Measurements from ENCODE around the gene ABHD15. TPM values are rescaled to one million over a fixed set of nuclear protein-coding genes. Genes with fewer than 3 reads are reported as not detected.
A peak's percentile ranks its signal among the peaks of the same experiment; 100 is the strongest.

The ABHD15 gene
- total RNA-seq, 1 donor from 2014 or later, result 11.6 TPM

GRCh38 chr17:29592850-29593551 is 26.2 kb upstream of the ABHD15 start, which contains the start of gene ANKRD13B:
ANKRD13B (plus strand) TSS chr17:29593132; CDS start chr17:29593622, 490 bp downstream.
- no peaks in the 10 kb centered on the region for H3K36me3 Mint-ChIP-seq
- peak within 1 kb of the TSS; percentile 90 for H3K4me3 Mint-ChIP-seq
- no peaks in the 10 kb centered on the region for H3K9me3 Mint-ChIP-seq
- H3K27ac Mint-ChIP-seq, result peak within 1 kb of the TSS; percentile 94
- DNase-seq (ENCODE audit: extremely low spot score, unreplicated experiment), result no peak
- TF ChIP-seq CTCF (conservative IDR thresholded peaks at IDR 0.05), result no peak
- H3K27me3 Mint-ChIP-seq, result no peaks in the 10 kb centered on the region
- H3K4me1 Mint-ChIP-seq (ENCODE audit: unreplicated experiment), result peaks cover 39% of the 10 kb centered on the region

GRCh38 chr17:29591737-29592608 is 25.1 kb upstream of the ABHD15 start:
- Mint-ChIP-seq H3K36me3 (no peaks in the 10 kb centered on the region), H3K4me3 (peak overlapping the region; percentile 90), H3K9me3 (no peaks in the 10 kb centered on the region), H3K27ac (peak overlapping the region; percentile 94), H3K27me3 (no peaks in the 10 kb centered on the region), H3K4me1 (ENCODE audit: unreplicated experiment) (peaks cover 28% of the 10 kb centered on the region)
- TF ChIP-seq CTCF (conservative IDR thresholded peaks at IDR 0.05), result peak; percentile 100
- peak; percentile 97 for DNase-seq (ENCODE audit: extremely low spot score, unreplicated experiment)

GRCh38 chr17:29591146-29591736 is 24.4 kb upstream of the ABHD15 start:
- Mint-ChIP-seq H3K27ac (peak overlapping the region; percentile 94), H3K27me3 (no peaks in the 10 kb centered on the region), H3K4me1 (ENCODE audit: unreplicated experiment) (peaks cover 27% of the 10 kb centered on the region), H3K4me3 (peak overlapping the region; percentile 90), H3K9me3 (no peaks in the 10 kb centered on the region), H3K36me3 (no peaks in the 10 kb centered on the region)
- no peak for TF ChIP-seq CTCF (conservative IDR thresholded peaks at IDR 0.05)
- DNase-seq (ENCODE audit: extremely low spot score, unreplicated experiment), result no peak

- Mint-ChIP-seq H3K27me3 (no peaks in the 10 kb centered on the region), H3K36me3 (no peaks in the 10 kb centered on the region), H3K4me3 (peak overlapping the region; percentile 90), H3K4me1 (ENCODE audit: unreplicated experiment) (peaks cover 27% of the 10 kb centered on the region), H3K9me3 (no peaks in the 10 kb centered on the region), H3K27ac (peak overlapping the region; percentile 94)
- TF ChIP-seq CTCF (conservative IDR thresholded peaks at IDR 0.05), result no peak
- no peak for DNase-seq (ENCODE audit: extremely low spot score, unreplicated experiment)
Measured at GRCh38 chr17:29590411-29591145, 23.7 kb upstream of the ABHD15 start.

Data from type B pancreatic cell (in vitro differentiated cells).